Keratinocyte (primary cell): ENCODE measurements around the gene U2SURP. TPM values are rescaled to one million over a fixed set of nuclear protein-coding genes. Genes with fewer than 3 reads are reported as not detected.

ENCODE experiments used
- DNase-seq: peaks from one replicate; pipeline ENCODE4 v3.0.0-alpha.2; 2011; ENCODE audit warnings: low read depth, missing footprints, low spot score
- FAIRE-seq: peaks from 2 replicates; lab custom pipeline; 2011; peaks lifted over from hg19 to GRCh38; lab: Jason Lieb, UNC
- H2AFZ ChIP-seq: 2 replicates; pipeline ENCODE4 v1.6.0; 2012; ENCODE audit warnings: low read length, control low read depth, inconsistent platforms; ENCODE audit not compliant: control insufficient read depth
- H3K27ac ChIP-seq: 2 replicates; pipeline ENCODE4 v1.5.1; 2011; ENCODE audit warnings: low read length; ENCODE audit not compliant: control insufficient read depth, insufficient read depth
- H3K27me3 ChIP-seq: 3 replicates; pipeline ENCODE4 v1.6.0; 2011; ENCODE audit warnings: low read length; ENCODE audit not compliant: control insufficient read depth, insufficient read depth; ENCODE audit errors: extremely low read depth
- H3K36me3 ChIP-seq, 2 experiments: 2 replicates in 1 of 2; 3 replicates in 1 of 2; pipeline ENCODE4 v1.5.1; 2011; ENCODE audit warnings: low read length in 2 of 2, mild to moderate bottlenecking in 1 of 2; ENCODE audit not compliant: control insufficient read depth in 2 of 2, insufficient read depth in 2 of 2; ENCODE audit errors: extremely low read depth in 1 of 2
- H3K4me1 ChIP-seq: 3 replicates; pipeline ENCODE4 v1.5.1; 2011; ENCODE audit warnings: low read length; ENCODE audit not compliant: control insufficient read depth, insufficient read depth; ENCODE audit errors: extremely low read depth
- H3K4me2 ChIP-seq: 3 replicates; pipeline ENCODE4 v1.6.0; 2011; ENCODE audit warnings: low read depth, low read length; ENCODE audit not compliant: control insufficient read depth, insufficient read depth; ENCODE audit errors: extremely low read depth
- H3K4me3 ChIP-seq, 3 experiments: fragments of 200-600 bp in 1 of 3; sonication (generic) in 1 of 3; 2 replicates in 2 of 3; 3 replicates in 1 of 3; pipeline ENCODE4 v1.5.1; 2011 to 2016; ENCODE audit warnings: low read length in 3 of 3, mild to moderate bottlenecking in 3 of 3, control low read depth in 2 of 3, inconsistent platforms in 1 of 3, low read depth in 1 of 3, mixed read lengths in 1 of 3, mixed run types in 1 of 3, moderate library complexity in 1 of 3; ENCODE audit not compliant: control insufficient read depth in 2 of 3, insufficient read depth in 2 of 3; ENCODE audit errors: extremely low read depth in 1 of 3
- H3K79me2 ChIP-seq: 2 replicates; pipeline ENCODE4 v1.6.0; 2012; ENCODE audit warnings: low read length; ENCODE audit not compliant: control insufficient read depth, insufficient read depth
- H3K9ac ChIP-seq: 3 replicates; pipeline ENCODE4 v1.6.0; 2011; ENCODE audit warnings: low read length; ENCODE audit not compliant: control insufficient read depth, insufficient read depth; ENCODE audit errors: extremely low read depth
- H3K9me1 ChIP-seq: 3 replicates; pipeline ENCODE4 v1.6.0; 2011; ENCODE audit warnings: low read length; ENCODE audit not compliant: control insufficient read depth, insufficient read depth; ENCODE audit errors: extremely low read depth
- H3K9me3 ChIP-seq: 2 replicates; pipeline ENCODE4 v1.5.1; 2012; ENCODE audit warnings: low read depth, low read length; ENCODE audit not compliant: control insufficient read depth
- H4K20me1 ChIP-seq: 3 replicates; pipeline ENCODE4 v1.6.0; 2011; ENCODE audit warnings: low read length; ENCODE audit not compliant: control insufficient read depth, insufficient read depth; ENCODE audit errors: extremely low read depth
- CTCF ChIP-seq, 3 experiments: IDR thresholded peaks in 1 of 3; conservative IDR thresholded peaks in 1 of 3; optimal IDR thresholded peaks in 1 of 3; 2 replicates in 2 of 3; 3 replicates in 1 of 3; pipeline versions ENCODE3 to v1.5.1; 2011; ENCODE audit warnings: low read length in 3 of 3, mild to moderate bottlenecking in 3 of 3, moderate library complexity in 2 of 3, control low read depth in 1 of 3, inconsistent platforms in 1 of 3; ENCODE audit not compliant: insufficient read depth in 2 of 3; ENCODE audit errors: extremely low read depth in 1 of 3
- EZH2 ChIP-seq: IDR thresholded peaks from one replicate; pipeline ENCODE4 v1.6.1; 2012; ENCODE audit warnings: inconsistent platforms, mild to moderate bottlenecking, low read length, moderate library complexity
- dilution Hi-C: fragments of 300-500 bp; cut with MboI; formaldehyde crosslinking; loops from one replicate; pipeline ENCODE4 v1.7.0; 2020; ENCODE audit warnings: low sequenced_read_pairs; ENCODE audit not compliant: extremely low pct_ligation_motif_present
- polyA plus RNA-seq, 5 experiments: library from polyadenylated mRNA; depleted of rRNA in 3 of 5; stranded (reverse) in 3 of 5; stranded (forward) in 1 of 5; unstranded in 1 of 5; fragments of >200 nt; gene quantifications; 1 replicate in 1 of 5; 2 replicates in 3 of 5; 3 replicates in 1 of 5; pipeline versions ENCODE4 v1.2.1 to v1.2.3, GENCODE V29; 2011 to 2012; ENCODE audit warnings: missing spikeins in 2 of 5, low read depth in 1 of 5, low replicate concordance in 1 of 5

Gene U2SURP
- polyA plus RNA-seq, 1 donor (not counting 4 experiments of a cell fraction or from before 2014, with no cell fraction given): 75.9 TPM

- Histone ChIP-seq H3K27ac (no peak overlapping the region), H3K36me3 (no peaks in the 10 kb centered on the region), H3K4me3 (no peak overlapping the region), H3K9ac (no peak overlapping the region), H2AFZ (no peak overlapping the region), H3K79me2 (no peaks in the 10 kb centered on the region), H4K20me1 (no peaks in the 10 kb centered on the region), H3K9me1 (no peaks in the 10 kb centered on the region), H3K27me3 (no peaks in the 10 kb centered on the region), H3K9me3 (no peaks in the 10 kb centered on the region), H3K4me2 (no peak overlapping the region), H3K4me1 (no peaks in the 10 kb centered on the region)
- dilution Hi-C loops: no loop called here
- FAIRE-seq: no peak
- TF ChIP-seq CTCF (optimal IDR thresholded peaks at IDR 0.05 in 1 of 3, IDR thresholded peaks at IDR 0.05 in 1 of 3, conservative IDR thresholded peaks at IDR 0.05 in 1 of 3; ENCODE audit: extremely low read depth in 1 of 3, insufficient read depth in 2 of 3, low read length in 3 of 3) (no peak), EZH2 (no peak)
- no peak for DNase-seq
Measured at GRCh38 chr3:143090486-143090885, 89.1 kb downstream of the U2SURP start.

- no peaks in the 10 kb centered on the region for H3K9me1 ChIP-seq
- no peak overlapping the region for H3K9ac ChIP-seq
- no peak overlapping the region for H2AFZ ChIP-seq
- no peak overlapping the region for H3K27ac ChIP-seq
- no peaks in the 10 kb centered on the region for H3K4me1 ChIP-seq
- no peak overlapping the region for H3K4me2 ChIP-seq
- no peak overlapping the region for H3K4me3 ChIP-seq
- TF ChIP-seq CTCF (optimal IDR thresholded peaks at IDR 0.05 in 1 of 3, IDR thresholded peaks at IDR 0.05 in 1 of 3, conservative IDR thresholded peaks at IDR 0.05 in 1 of 3; ENCODE audit: extremely low read depth in 1 of 3, insufficient read depth in 2 of 3, low read length in 3 of 3) (no peak), EZH2 (no peak)
- H3K36me3 ChIP-seq: no peaks in the 10 kb centered on the region
- dilution Hi-C loops: no loop called here
- FAIRE-seq (no peak), DNase-seq (no peak)
- H4K20me1 ChIP-seq: no peaks in the 10 kb centered on the region
- H3K9me3 ChIP-seq: no peaks in the 10 kb centered on the region
- no peaks in the 10 kb centered on the region for H3K79me2 ChIP-seq
- no peaks in the 10 kb centered on the region for H3K27me3 ChIP-seq
Measured at GRCh38 chr3:143090976-143091837, 89.8 kb downstream of the U2SURP start.
